MV-4-11 (cell line): ENCODE results near the gene VWA8.

Experiments used
- DNase-seq: peaks from one replicate; lab custom pipeline; 2025; lab: John Stamatoyannopoulos, UW

VWA8 gene

DNA sequence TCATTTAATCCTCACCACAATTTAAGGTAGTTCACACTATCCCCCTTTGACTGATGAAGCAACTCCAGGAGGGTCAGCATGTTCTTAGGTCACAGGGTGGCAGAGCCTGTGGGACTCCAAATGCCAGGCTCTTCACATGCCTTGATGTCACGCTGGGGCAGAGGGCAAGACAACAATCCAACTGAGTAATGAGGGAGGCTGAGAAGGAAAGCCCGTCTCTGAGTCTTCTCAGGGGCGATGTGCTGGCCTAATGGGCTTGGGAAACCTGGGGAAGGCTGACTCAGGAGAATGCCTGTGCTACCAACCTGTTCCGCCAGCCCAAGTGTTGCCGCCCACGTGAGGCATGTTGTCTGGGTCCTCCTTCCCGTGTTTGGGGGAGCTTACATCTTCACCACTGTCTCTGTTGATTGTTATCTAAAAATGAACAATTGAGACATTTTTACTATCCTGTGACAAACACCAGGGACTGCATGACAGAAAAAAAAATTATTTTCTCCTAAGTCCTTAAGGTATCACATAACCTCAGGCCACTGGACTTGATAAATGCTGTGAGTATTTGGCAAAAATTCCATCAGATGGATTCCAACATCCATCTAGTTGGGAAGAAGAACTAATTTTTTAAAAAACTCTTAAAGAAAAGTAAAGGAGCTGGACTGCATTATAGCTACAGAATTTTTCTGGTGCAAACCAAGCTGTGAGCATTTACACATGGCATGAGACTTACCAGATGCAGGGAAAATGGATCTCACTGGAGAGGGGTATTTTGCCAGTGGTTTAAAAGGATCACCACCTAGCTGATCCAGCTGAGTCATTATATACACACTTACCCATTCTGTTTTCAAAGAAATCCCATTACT is 346.0 kb downstream of the VWA8 start:
- DNase-seq, result no peak

DNA sequence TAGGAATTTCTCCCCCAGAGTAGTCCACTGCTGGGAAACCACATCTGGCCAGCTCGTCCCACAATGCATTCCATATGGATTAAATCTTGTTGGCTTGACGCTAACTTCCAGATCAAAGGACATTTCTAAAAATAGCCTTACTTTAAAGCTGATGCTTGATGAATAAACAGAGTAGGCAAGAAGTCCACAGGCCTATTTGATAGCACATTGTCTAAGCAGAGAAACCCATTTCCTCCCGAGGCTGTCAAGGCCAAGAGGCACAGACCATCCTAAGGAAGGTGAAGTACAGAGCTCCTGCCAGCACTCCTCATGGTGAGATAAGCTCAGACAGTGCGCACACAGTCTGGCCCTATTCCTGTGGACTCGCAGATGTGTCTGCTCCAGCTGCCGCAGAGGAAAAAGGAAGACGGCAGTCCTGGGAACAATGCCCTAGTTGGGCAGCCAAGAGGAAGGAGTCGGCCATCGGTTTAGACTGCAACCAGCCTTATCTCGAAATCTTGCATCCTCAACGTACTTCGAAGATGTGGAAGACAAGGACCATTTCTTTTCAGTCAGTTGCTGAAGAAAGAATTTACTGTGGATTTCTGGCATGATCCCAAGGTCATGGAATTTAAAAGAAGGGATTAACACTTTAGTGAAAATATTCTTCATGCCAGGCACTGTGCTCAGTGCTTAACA is 346.8 kb downstream of the VWA8 start:
- no peak for DNase-seq

DNA sequence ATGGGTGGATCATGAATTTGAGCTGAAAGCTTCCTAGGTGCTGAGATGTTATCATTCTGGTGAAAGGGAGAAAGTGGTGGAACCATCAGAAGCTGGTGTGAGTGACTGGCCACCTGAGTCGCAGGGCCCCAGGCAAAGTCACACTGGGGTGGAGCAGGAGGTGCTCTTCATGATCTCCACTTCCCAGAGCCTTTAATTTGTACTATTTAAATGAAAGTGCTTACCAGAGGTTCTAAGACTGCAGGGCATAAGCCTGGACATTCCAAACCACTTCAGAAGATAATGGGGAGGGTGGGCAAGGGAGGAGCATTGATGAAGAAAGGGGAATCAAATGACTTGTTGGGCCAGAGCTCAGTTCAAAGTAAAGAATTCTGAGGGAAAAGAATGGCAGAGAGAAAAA is 347.4 kb downstream of the VWA8 start:
- DNase-seq, result no peak

DNA sequence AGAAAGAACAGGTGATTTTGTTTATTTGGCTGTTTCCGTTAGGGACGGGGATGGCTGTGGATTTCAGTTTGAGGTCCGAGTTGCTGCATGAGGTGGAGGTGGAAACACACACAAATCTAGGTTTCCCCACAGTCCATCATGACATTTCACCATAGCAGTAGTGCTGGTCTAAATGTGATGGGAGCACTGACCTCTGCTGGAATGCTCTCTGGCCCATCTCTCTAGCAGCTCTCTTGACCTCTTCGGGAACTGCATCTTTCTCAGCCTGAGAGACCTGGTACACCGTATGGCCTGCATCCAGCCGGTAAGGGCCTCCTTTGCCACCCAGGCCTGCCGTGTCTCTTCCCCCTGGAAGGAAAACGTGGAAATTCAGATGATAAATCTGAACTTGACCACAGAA is 349.5 kb downstream of the VWA8 start:
- no peak for DNase-seq

DNA sequence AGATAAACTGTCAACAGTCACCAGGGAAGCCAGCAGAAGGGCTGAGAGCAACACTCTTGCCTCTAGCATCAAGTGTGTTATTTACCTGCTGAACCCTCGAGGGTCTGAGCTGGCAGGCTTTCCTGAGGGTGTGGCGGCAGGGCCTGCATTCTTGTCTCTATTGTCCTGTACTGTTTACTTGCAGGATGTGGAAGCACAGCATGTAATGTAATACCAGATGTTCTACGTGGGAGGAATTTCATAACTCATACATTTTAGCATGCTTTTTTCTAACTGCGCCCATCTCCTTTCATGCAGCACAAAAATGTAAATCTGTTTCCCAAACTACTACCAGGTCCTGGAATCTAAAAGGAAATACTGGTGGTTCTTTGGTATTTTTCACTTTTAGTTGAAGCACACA is 350.5 kb downstream of the VWA8 start:
- DNase-seq, result no peak

DNA sequence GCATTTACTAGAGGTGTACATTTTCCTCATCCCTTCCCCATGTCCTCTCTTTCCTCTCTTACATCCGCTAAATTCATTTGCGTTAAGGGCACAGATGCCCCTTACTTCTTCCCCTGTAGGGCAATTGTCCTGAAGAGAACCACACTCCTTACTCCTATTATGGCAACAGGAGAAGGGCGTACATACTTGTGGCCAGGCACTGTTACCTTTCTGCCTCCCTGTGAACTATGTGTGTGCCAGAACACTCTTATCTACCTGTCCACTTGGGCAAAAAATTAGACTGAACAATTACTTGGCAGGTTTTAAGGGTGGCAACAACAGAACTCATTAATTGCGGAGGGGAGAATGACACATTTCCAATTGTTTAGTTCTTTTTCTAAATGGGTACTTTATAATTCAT is 351.1 kb downstream of the VWA8 start:
- no peak for DNase-seq

DNA sequence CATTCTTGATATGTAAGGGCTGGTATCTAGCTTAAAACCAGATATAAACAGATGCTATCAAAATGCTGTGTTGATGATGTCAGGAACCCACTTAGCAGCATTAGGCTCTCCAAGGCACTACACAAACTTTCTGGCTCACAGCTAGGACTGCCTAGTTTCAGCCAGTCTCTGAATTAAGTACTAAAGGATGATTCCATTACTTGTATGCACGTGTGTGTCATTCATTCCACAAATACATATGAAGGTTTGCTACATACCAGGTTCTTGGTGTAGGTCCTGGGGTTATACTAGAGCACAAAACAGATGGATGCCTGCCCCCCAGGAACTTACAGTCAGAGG is 352.1 kb downstream of the VWA8 start:
- no peak for DNase-seq

DNA sequence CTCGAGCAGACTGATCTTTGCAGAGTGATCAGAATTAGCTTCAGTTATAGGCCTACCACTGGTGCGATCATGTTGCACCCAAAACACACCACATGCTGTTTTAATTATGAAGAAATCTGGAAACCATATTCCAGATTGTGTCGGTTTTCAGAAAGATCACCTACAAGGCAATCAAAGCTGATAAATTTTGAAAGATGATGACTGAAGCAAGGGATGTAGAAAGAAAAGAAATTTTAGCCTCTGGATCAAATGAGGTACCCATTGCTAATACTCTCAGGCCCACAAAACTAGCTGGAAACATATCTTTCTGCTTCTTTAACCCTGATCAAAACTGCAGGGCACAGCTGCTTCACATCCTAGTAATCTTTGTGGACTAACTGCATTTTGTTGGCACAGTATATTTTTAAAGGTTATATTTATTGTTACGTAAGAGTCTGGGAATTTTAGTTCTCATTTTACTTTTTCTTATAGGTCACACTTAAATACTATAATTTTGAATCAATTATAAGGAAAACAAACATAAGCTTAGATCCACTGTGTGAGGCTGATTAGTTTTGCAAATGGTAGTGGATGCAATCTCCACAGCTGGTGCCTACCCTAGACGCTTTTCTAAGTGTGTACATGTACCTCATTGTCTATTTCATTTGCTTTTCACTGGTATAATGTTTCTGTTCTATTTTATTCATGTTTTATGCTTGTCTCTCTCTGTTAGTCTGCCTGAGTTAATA is 352.6 kb downstream of the VWA8 start:
- DNase-seq, result no peak

DNA sequence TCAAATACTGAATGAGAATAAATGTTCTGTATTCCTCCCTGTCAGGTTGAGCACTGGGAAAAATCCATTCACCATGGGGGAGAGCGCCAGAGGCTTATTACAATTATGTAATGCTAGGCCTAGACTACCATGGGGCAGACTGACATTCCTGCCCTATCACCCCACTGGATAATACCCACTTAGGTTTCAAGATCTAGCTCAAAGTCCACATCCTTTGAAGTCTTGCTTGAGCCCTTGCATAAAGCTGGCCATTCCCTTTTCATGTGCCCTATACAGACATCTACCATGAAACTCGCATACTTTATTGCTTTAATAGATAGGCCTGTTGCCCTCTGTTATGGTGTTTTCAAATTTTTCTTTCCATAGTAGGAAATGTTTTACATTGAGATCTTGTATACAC is 354.3 kb downstream of the VWA8 start:
- DNase-seq, result no peak

DNA sequence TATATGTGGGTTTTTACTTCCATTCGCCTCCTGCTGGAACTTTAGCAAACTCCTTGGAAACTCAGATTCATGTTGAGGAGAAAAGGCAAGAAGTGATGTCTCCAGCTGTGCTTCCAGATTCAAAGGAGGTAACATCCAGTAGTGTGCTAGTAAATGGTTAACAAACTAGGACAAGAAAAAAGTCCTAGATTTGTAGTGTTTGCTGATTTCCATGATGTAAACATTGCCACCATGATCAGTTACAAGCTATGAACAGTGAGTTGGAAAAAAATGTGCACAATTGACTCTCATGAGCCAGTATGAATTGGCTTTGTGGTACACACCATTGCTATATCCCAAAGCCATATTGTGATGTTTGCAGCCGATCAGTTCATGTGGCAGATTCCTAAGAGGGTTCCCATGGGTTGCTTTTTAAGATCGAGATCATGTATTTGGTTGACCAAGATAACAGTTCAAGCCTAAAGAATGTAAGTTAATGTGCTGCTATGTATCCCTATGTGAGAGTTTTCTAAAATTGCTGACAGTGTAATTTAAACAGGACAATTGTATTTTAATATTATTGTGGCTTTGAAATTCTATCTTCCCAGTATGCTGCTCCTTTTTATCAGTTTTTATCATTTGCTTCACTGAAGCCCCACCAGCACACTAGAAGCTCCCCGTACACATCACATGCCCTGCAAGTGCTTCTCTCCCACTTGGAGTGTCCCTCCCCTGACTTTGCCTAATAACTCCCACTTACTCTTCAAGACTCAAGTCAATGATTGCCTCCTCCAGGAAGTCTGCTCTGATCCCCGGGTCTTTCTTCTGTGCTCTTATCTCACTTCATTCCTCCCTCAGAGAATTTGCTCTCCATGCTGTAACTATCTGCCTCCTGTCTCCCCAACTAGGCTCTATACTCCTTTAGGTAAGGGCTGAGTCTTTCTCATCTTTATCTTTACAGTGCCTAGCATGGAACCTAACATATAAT is 355.3 kb downstream of the VWA8 start:
- no peak for DNase-seq

DNA sequence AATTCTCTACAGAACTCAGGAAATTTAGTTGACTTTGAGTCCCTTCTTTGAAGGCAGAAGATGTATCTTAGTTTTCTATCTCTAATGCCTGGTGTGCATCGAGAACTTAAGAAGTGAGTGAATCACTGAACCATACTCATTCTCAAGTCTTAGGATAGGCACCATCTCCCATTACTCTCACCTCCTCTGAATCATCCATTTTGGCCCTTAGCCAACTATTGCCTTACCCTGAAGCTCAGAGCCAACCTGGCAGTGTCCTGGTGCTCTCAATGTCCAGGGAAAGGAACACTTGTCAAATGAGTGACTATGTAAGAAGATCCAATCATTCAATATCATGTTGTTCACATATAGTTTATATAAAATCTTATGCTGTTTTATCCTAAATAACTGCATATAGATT is 357.0 kb downstream of the VWA8 start:
- DNase-seq, result no peak

DNA sequence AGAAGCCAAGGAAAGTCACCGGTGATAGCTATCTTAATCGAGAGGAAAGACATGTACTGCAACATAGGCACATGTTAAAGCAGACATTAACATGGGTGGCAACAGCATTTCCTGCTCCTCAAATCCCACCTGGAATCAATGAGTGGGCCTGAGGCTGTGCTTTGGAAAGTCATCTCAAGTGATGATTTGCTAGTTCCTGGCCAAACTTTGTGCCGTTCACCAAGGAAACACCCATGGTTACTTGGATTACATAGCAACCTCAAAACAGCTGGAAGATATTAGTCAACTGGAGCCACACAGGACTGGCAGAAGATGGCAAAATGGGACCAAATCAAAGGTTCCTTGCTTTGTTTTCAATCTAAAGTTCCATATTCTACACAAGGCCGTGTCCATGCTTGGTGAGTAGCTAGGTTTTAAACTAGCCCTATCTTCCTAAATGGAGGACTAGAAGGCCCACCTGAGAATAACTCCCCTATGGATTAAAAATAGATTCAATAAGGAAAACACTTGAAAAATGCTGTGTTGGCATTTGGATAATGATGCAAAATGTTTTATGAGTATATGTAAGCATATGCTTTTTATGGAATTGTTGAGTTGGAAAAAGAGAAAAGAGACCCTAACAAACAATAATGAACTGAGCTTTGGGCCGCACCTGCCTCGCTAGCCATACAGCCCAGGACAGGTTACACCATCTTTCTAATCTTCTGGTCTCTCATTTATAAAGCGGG is 359.0 kb downstream of the VWA8 start:
- no peak for DNase-seq

DNA sequence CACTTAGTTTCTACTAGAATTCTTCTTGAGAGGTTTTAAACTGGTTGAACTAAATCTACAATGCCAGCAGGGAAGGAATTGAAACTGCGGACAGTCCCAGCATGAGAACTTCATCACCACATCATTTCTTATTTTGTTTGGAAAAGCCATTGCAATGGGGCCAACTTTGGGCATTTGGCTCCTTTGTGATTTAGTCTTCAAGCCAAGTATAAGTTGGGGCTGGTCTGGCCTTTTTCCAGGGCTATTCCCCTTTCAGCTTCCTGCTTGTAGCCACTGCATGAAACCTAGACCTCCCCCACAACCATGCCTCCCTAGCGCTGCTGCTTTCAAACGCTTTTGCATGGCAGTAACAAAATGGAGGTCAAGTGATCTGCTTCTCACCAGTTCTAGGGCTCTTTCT is 361.3 kb downstream of the VWA8 start:
- DNase-seq, result no peak

DNA sequence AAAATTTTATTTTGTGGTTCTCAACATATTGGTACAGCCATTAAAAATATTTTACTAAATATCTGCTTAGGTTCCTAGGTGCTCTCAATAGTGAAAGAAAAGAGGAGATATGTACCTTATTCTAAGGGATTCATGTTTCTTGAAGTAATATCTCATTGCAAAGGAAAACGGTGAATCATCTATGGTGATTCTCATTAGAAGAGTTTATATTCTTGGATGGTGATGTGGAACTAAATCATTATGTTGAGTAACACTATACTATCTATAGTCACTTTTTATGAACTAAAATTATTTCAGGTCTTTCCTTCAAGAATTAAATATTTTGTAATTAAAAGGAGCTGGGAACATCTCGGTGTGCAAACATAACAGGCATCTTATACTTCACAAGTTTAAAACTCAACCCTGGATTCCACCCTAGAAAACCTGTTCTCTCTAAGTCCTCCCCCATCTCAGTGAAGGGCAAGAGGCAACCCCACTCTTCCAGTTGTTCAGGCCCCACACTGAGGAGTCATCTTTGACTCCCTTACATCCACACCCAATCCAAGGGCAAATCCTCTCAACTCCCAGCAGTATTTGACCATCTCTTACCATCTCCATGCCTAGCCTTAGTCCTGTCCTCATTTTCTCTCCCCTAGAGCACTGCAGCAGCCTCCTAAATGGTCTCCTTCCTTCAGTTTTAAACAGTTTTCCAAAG is 363.4 kb downstream of the VWA8 start:
- DNase-seq, result no peak

DNA sequence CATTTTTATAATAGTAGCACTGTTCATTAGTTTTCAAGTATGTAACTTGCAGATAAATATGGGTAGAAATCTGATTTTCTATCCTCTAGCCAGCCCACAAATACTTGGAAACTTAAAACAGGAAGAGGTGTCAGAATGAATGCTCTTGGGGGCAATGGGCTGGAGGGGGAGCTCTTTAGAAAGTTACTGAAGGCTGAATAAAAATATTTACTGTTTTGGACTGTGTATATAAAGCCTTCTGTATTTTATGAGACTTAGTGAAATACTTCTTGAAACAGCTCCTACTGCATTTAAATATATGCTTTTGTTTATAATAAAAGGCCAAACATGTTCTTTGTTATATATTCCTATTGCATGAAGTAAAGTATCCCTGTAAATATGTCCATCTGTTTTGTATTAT is 364.7 kb downstream of the VWA8 start:
- DNase-seq, result no peak

DNA sequence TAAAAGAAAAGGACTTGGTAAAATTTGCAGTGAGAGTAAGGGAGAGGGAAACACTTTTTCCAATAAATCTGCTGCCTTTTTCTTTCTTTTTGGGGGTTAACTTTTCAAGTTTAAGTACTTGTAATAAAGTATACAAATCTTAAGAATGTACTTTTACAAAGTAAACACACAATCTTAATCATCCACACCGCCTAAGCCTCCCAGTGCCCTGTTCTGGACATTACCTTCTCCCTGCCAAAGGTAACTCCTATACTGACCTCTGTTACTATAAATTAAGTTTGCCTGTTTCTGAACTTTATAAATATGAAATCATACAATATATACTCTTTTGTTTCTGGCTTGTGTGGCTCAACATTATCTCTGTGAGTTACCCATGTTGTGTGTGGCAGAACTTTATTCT is 365.6 kb downstream of the VWA8 start:
- no peak for DNase-seq

DNA sequence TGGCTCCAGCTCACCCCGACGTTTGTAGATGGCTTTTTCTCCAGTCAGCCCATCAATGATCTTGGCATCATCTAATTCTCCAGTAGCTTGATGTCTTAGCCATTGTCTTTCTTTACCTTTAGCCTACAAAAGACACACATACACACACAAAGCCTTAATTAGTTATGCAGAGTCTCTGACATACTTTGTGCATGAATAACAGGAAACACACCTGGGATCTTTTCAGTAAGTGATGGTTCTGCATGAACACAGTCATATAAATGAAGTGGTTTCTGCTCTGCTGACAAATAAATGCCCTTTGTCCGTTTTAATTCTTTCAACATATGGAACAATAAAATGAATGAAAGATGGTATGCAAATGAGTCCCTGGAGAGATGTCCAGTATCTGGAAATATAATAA is 370.3 kb downstream of the VWA8 start:
- DNase-seq, result no peak

DNA sequence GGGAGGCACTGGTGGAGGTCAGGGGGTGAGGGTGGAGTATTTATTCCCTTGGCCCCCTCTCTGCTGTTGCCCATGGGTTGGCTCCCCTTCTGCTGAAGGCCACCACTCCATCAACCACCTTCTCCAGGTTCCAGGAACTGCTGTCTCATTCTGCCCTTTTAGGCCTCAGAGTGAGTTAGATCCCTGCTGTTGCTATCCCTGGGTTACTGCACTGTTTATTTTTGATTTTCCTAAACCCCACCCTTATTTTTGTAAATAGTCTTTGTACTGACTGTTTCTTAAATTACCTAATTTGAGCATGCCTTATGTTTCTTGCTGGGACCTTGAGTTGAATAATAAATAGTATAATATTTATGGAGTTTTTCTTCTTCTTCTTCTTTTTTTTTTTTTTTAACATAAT is 370.8 kb downstream of the VWA8 start:
- DNase-seq, result no peak

DNA sequence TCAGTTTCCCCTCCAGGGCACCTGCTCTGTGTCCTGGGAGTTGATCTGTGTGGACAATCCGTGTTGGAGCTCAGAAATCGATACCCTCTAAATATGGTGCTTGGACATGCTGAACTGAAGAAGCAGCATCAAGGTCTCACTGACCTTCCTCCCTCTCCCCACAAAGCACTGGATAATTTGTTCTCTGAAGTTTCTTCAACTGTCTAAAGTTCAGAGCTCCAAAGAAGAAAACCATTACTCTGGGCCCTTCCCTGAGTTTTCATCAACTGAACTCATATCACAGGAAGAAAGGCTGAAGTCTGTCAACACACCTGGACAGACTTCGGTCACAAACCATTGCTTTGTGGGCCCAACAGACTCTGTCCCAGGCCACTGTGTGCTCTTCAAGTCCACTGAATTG is 371.5 kb downstream of the VWA8 start:
- DNase-seq, result no peak

DNA sequence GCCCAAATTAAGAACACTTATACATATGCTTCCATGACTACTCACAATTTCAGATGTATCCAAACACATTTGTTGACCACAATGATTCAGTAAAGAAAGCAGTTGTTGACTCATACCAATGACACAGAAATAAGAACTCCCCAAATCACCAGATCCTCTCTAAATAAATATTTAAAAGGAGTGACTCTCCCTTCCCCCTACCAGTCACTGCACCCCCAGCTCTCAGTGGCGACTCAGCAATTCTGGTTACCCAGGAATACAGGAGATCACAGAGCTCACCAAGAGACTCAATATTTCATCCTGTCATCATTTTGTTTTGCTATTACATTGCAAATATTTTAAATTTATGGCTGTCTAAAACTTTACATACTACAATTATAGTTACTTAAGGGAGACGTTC is 372.0 kb downstream of the VWA8 start:
- DNase-seq, result peak; percentile 78

DNA sequence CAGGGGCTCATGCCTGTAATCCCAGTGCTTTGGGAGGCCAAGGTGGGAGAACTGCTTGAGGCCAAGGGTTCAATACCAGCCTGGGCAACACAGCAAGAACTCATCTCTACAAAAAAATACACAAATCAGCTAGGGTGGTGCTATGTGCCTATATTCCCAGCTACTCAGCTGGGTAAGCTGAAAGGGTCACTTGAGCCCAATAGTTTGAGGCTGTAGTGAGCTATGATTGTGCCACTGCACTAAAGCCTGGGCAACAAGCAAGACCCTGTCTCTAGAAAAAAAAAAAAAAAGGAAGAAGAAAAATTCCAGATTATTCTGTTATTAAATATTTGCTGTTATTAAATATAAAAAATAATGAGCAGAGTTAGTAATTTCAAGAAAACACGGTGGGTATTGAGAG is 372.5 kb downstream of the VWA8 start:
- DNase-seq, result no peak
